ENCODE results near the gene PCTP.

The PCTP gene

GRCh38 chr17:55769625-55770000 lies 18.8 kb downstream of the PCTP start:
- DNase-seq (ENCODE audit: low read depth), result no peak
- no peak for TF ChIP-seq CTCF (IDR thresholded peaks at IDR 0.05; ENCODE audit: low read depth, low read length, missing control alignments)
- in situ Hi-C loops (cut with HindIII; ENCODE audit: low sequenced_read_pairs), result loop anchor here (25.0 kb wide), 1 partner anchor 232 kb away; no protein-coding TSS in a partner anchor
- no peak overlapping the region for H3K4me3 ChIP-seq (ENCODE audit: low read depth, low read length)

GRCh38 chr17:55770196-55770870 lies 19.5 kb downstream of the PCTP start:
- no peak overlapping the region for H3K4me3 ChIP-seq (ENCODE audit: low read depth, low read length)
- DNase-seq (ENCODE audit: low read depth), result peak; percentile 45
- TF ChIP-seq CTCF (IDR thresholded peaks at IDR 0.05; ENCODE audit: low read depth, low read length, missing control alignments), result peak; percentile 44
- in situ Hi-C loops (cut with HindIII; ENCODE audit: low sequenced_read_pairs), result loop anchor here (25.0 kb wide), 1 partner anchor 233 kb away; no protein-coding TSS in a partner anchor

- TF ChIP-seq CTCF (IDR thresholded peaks at IDR 0.05; ENCODE audit: low read depth, low read length, missing control alignments), result no peak
- H3K4me3 ChIP-seq (ENCODE audit: low read depth, low read length), result no peak overlapping the region
- in situ Hi-C loops (cut with HindIII; ENCODE audit: low sequenced_read_pairs), result loop anchor here (25.0 kb wide), 1 partner anchor 235 kb away; no protein-coding TSS in a partner anchor
- no peak for DNase-seq (ENCODE audit: low read depth)
These were observed 21.2 kb downstream of the PCTP start for GRCh38 chr17:55772086-55772485.

GRCh38 chr17:55773671-55774070 lies 22.8 kb downstream of the PCTP start:
- TF ChIP-seq CTCF (IDR thresholded peaks at IDR 0.05; ENCODE audit: low read depth, low read length, missing control alignments), result no peak
- H3K4me3 ChIP-seq (ENCODE audit: low read depth, low read length), result no peak overlapping the region
- DNase-seq (ENCODE audit: low read depth), result no peak
- in situ Hi-C loops (cut with HindIII; ENCODE audit: low sequenced_read_pairs), result loop anchor here (25.0 kb wide), 1 partner anchor 236 kb away; no protein-coding TSS in a partner anchor

- TF ChIP-seq CTCF (IDR thresholded peaks at IDR 0.05; ENCODE audit: low read depth, low read length, missing control alignments), result no peak
- in situ Hi-C loops (cut with HindIII; ENCODE audit: low sequenced_read_pairs), result loop anchor here (25.0 kb wide), 1 partner anchor 238 kb away; no protein-coding TSS in a partner anchor
- H3K4me3 ChIP-seq (ENCODE audit: low read depth, low read length), result no peak overlapping the region
- no peak for DNase-seq (ENCODE audit: low read depth)
These were observed 24.0 kb downstream of the PCTP start for GRCh38 chr17:55774846-55775271.

GRCh38 chr17:55776271-55776670 lies 25.4 kb downstream of the PCTP start:
- no peak for DNase-seq (ENCODE audit: low read depth)
- no peak for TF ChIP-seq CTCF (IDR thresholded peaks at IDR 0.05; ENCODE audit: low read depth, low read length, missing control alignments)
- no peak overlapping the region for H3K4me3 ChIP-seq (ENCODE audit: low read depth, low read length)
- in situ Hi-C loops (cut with HindIII; ENCODE audit: low sequenced_read_pairs), result no loop called here

Data from astrocyte of the cerebellum (primary cell).